Effector memory CD4-positive, alpha-beta T cell (primary cell): Measurements from ENCODE around the gene DDIT4.

Experiments
- DNase-seq, 3 donors: peaks; one replicate each; pipeline ENCODE4 v3.0.0-alpha.2; 2020
- H3K27ac ChIP-seq: 2 replicates; pipeline ENCODE4 v1.7.0; 2013; ENCODE audit warnings: mild to moderate bottlenecking, low read length, moderate library complexity; ENCODE audit not compliant: insufficient read depth, poor library complexity, severe bottlenecking
- H3K27me3 ChIP-seq: replicated peaks from 2 replicates; pipeline ENCODE4 v1.7.0; 2013; ENCODE audit warnings: mild to moderate bottlenecking, low read length; ENCODE audit not compliant: insufficient read depth, control insufficient read depth, poor library complexity, severe bottlenecking
- H3K36me3 ChIP-seq: 2 replicates; pipeline ENCODE4 v1.7.0; 2013; ENCODE audit warnings: mild to moderate bottlenecking, low read length, moderate library complexity; ENCODE audit not compliant: control insufficient read depth, insufficient read depth
- H3K4me1 ChIP-seq: 2 replicates; pipeline ENCODE4 v1.7.0; 2013; ENCODE audit warnings: low read length, mild to moderate bottlenecking; ENCODE audit not compliant: control insufficient read depth, insufficient read depth, poor library complexity, severe bottlenecking
- H3K4me3 ChIP-seq: 2 replicates; pipeline ENCODE4 v1.7.0; 2013; ENCODE audit warnings: low read length, low read depth, mild to moderate bottlenecking; ENCODE audit not compliant: insufficient read depth, poor library complexity, severe bottlenecking
- H3K9me3 ChIP-seq: 2 replicates; pipeline ENCODE4 v1.7.0; 2013; ENCODE audit warnings: mild to moderate bottlenecking, low read length, moderate library complexity; ENCODE audit not compliant: control insufficient read depth

The DDIT4 gene

DNA sequence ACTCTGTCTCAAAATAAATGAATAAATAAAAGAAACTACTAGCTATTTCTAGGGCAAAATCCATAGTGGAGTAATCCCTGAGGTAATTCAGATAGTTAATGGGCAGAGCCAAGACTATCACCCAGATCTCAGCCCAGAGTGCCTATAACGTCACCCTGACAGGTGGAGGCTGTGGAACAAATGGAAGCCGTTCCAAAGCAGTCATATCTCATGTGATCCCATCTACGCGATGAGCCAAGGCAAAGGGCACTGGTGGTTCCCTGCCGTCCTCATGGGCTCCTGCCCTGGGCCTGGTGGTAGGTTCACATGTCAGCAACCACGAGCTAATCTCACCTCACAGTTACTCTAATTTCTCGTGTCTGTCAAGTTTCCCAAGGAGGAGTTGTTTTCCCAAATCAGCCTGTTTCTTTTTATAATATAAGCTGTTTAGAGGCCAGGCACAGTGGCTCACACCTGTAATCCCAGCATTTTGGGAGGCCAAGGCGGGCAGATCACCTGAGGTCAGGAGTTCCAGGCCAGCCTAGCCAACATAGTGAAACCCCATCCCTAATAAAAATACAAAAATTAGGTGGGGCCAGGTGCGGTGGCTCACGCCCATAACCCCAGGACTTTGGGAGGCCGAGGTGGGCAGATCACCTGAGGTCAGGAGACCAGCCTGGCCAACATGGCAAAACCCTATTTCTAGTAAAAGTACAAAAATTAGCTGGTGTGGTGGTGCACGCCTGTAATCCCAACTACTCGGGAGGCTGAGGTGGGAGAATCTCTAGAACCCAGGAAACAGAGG lies 35.1 kb upstream of the DDIT4 start:
- Histone ChIP-seq H3K4me3 (no peak overlapping the region), H3K27me3 (no peaks in the 10 kb centered on the region), H3K4me1 (peaks cover 8% of the 10 kb centered on the region), H3K27ac (no peak overlapping the region), H3K36me3 (peaks cover 26% of the 10 kb centered on the region), H3K9me3 (no peaks in the 10 kb centered on the region)
- no peak for DNase-seq

DNA sequence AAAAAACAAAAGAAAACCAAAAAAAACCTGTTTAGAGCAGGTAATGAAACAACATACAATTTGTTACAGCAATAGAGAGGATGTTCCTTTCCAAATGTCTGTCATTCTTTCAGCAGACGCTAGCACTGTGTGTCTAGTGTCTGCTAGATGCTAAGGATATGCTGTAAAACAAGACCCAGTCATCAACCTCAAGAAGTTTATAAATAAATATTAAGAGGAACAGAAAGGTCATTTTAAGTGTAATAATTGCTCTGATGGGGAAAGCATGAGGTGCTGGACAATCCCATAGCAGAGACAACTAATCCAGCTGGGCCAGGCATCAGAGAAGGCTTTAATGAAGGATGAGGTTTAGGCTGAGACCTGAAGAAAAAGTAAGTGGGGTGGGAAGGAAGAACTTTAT lies 34.3 kb upstream of the DDIT4 start:
- Histone ChIP-seq H3K36me3 (peaks cover 19% of the 10 kb centered on the region), H3K27me3 (no peaks in the 10 kb centered on the region), H3K4me1 (peaks cover 16% of the 10 kb centered on the region), H3K4me3 (no peak overlapping the region), H3K27ac (no peak overlapping the region), H3K9me3 (no peaks in the 10 kb centered on the region)
- no peak for DNase-seq

DNA sequence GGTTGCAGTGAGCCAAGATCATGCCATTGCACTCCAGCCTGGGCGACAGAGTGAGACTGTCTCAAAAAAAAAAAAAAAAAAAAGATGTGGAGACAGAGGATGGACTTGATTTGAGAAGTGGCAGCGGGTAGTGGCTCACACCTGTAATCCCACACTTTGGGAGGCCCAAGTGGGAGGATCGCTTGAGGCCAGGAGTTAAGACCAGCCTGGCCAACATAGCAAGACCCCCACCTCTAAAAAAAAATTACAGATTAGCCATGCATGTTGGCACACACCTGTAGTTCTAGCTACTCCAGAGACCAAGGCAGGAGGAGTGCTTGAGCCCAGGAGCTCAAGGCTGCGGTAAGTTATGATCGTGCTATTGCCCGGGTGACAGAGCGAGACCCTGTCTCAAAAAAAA lies 33.4 kb upstream of the DDIT4 start:
- no peaks in the 10 kb centered on the region for H3K27me3 ChIP-seq
- peaks cover 14% of the 10 kb centered on the region for H3K36me3 ChIP-seq
- no peak overlapping the region for H3K27ac ChIP-seq
- H3K4me1 ChIP-seq = peaks cover 25% of the 10 kb centered on the region
- DNase-seq = no peak
- no peak overlapping the region for H3K4me3 ChIP-seq
- H3K9me3 ChIP-seq = no peaks in the 10 kb centered on the region

DNA sequence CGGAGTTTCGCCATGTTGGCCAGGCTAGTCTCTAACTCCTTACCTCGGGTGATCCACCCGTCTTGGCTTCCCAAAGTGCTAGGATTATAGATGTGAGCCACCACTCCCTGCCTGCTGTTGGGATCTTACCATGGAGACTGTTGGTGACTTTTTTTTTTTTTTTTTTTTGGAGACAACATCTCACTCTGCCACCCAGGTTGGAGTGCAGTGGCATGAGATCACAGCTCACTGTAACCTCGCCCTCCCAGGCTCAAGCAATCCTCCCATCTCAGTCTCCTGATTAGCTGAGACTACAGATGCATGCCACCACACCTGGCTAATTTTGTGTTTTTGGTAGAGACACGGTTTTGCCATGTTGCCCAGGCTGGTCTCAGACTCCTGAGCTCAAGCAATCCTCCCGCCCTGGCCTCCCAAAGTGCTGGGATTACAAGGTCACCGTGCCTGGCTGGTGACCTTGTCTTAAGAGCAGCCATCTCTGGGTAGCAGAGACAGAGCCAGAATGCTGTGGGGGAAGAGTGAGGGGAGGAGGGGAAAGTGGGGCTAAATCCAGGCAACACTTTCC lies 32.0 kb upstream of the DDIT4 start:
- H3K27ac ChIP-seq = no peak overlapping the region
- H3K4me3 ChIP-seq = no peak overlapping the region
- no peaks in the 10 kb centered on the region for H3K27me3 ChIP-seq
- no peak for DNase-seq
- H3K9me3 ChIP-seq = no peaks in the 10 kb centered on the region
- peaks cover 37% of the 10 kb centered on the region for H3K4me1 ChIP-seq
- peaks cover 2% of the 10 kb centered on the region for H3K36me3 ChIP-seq

DNA sequence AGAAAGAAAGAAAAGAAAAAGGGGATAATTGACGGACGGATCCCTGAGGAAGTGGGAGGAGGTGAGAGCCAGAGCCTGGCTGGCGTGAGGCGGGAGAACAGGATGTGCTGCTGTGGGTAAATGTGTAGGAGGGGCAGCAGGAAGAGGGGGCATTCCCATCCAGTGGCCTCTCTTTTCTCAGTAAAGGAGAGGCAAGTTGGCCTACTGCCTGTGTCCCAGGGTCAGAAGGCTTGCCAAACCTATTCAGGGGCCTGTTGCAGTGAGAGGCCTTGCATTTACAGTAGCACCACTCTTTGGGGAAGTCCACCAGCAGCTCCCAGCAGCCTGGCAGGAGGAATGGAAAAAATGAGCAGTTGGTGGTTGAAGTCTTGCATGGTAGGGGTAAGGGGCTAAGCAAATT lies 31.0 kb upstream of the DDIT4 start:
- no peak overlapping the region for H3K27ac ChIP-seq

DNA sequence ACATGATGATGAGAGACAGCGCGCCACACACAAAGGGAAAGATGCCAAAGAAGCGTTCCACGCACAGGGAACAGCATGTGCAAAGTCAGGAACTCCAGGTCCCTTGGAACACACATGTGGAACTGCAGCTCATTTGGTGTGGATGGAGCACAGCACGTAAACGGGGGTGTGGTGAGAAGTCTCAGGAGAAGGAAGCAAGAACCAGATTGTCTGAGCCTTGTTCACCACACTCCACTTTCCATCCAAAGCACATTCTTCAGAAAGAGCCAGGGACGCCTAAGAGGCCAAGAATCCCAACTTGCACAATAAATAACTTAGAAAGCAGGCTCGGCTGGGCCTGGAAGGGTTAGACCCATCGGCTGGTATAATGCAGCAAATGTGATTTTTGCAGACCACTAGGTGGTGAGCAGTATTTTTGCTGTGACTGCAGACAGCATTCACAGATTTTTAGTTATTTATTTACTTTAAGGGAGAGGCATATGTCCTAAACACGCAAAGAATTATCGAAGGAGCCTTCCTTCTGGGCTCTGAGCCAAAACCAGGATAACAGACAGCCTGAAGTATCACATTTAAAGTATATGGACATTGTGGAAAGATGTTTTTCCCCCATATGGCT lies 29.8 kb upstream of the DDIT4 start:
- no peaks in the 10 kb centered on the region for H3K9me3 ChIP-seq
- no peak overlapping the region for H3K4me3 ChIP-seq
- no peaks in the 10 kb centered on the region for H3K36me3 ChIP-seq
- no peaks in the 10 kb centered on the region for H3K27me3 ChIP-seq
- H3K27ac ChIP-seq = no peak overlapping the region
- no peak for DNase-seq
- peaks cover 58% of the 10 kb centered on the region for H3K4me1 ChIP-seq

More for the DNA sequence above, 31.0 kb upstream of the DDIT4 start:
- Histone ChIP-seq H3K9me3 (no peaks in the 10 kb centered on the region), H3K4me1 (peaks cover 46% of the 10 kb centered on the region), H3K36me3 (no peaks in the 10 kb centered on the region), H3K27me3 (no peaks in the 10 kb centered on the region), H3K4me3 (no peak overlapping the region)
- no peak for DNase-seq

GRCh38 chr10:72244573-72245038 lies 29.1 kb upstream of the DDIT4 start:
- no peak for DNase-seq
- H3K27ac ChIP-seq = no peak overlapping the region
- H3K27me3 ChIP-seq = no peaks in the 10 kb centered on the region
- H3K4me1 ChIP-seq = peaks cover 62% of the 10 kb centered on the region
- no peak overlapping the region for H3K4me3 ChIP-seq
- no peaks in the 10 kb centered on the region for H3K36me3 ChIP-seq
- no peaks in the 10 kb centered on the region for H3K9me3 ChIP-seq

DNA sequence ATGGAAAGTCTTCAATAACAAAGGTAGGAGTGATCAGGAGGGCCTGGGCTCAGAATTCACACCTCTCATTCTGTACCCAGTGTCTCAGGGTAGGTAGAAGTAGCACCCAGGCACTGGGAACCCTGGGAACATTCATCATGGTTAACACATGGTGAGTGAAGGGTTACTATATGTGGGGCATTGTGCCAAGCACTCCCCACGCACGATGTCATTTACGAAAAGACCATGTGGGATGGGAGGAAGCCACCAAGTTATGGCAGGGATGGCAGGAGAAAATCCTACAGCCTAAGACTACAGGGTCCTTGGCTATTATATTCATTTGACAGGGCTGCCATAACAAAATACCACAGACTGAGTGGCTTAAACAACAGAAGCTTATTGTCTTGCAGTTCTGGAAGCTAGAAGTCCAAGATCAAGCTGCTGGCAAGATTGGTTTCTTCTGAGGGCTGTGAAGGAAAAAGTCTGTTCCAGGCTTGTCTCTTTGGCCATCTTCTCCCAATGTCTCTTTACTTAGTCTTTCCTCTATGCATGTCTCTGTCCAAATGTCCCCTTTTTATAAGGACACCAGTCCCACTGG lies 27.7 kb upstream of the DDIT4 start:
- Histone ChIP-seq H3K4me3 (no peak overlapping the region), H3K27ac (no peak overlapping the region), H3K27me3 (no peaks in the 10 kb centered on the region), H3K36me3 (no peaks in the 10 kb centered on the region), H3K9me3 (no peaks in the 10 kb centered on the region), H3K4me1 (peaks cover 75% of the 10 kb centered on the region)
- DNase-seq = no peak

DNA sequence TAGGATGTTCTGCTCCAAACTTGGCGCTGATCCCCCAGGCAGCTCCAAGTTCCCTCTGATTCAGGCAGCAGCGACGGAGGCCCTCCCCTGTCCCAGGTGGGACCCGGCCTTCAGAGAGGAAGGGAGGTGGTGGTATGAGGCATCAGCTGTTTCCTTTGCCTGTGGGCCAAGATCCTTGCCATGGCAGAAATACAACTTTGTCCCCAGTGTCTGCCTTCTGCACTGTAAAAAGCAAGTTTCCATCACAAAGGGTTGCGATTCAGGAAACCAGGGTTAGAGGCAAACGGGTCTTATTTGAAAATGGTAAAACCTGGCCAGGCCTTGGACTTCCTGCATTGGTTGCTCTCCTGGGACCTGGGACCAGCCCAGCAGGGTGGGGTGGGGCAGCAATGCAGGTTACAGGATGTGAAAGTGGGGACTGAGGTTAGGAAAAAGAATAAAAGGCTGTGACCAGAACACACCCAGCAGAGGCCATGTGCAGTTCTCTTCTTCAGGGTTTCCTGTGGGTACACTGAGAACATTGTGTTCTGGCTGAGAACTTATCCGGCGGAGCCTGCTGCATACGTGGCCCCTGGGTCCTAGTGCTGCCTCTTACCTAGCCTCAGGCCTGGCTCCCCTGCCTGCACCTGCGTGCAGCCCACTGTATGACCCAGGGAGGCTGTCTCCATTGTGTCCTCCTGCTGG lies 25.1 kb upstream of the DDIT4 start:
- peaks cover 74% of the 10 kb centered on the region for H3K4me1 ChIP-seq
- H3K4me3 ChIP-seq = peak overlapping the region; percentile 19
- peak; percentile 43 to 55 (median 51) for DNase-seq
- no peaks in the 10 kb centered on the region for H3K27me3 ChIP-seq
- no peaks in the 10 kb centered on the region for H3K9me3 ChIP-seq
- H3K27ac ChIP-seq = peak overlapping the region; percentile 62
- H3K36me3 ChIP-seq = no peaks in the 10 kb centered on the region
